NCI-H510A (cell line): ENCODE results near the gene PSTPIP1.

Experiments
- DNase-seq: peaks from one replicate; lab custom pipeline; 2025; lab: John Stamatoyannopoulos, UW

Gene PSTPIP1

GRCh38 chr15:77018796-77019505 lies 24.0 kb downstream of the PSTPIP1 start:
- DNase-seq, result no peak

GRCh38 chr15:77019521-77020331 lies 24.8 kb downstream of the PSTPIP1 start:
- DNase-seq, result no peak

GRCh38 chr15:77020348-77021087 lies 25.6 kb downstream of the PSTPIP1 start:
- no peak for DNase-seq

GRCh38 chr15:77021088-77021481 lies 26.2 kb downstream of the PSTPIP1 start:
- no peak for DNase-seq

GRCh38 chr15:77021803-77022381 lies 27.0 kb downstream of the PSTPIP1 start:
- DNase-seq, result no peak

- no peak for DNase-seq
These were observed 28.0 kb downstream of the PSTPIP1 start for GRCh38 chr15:77022646-77023575.

- DNase-seq, result no peak
These were observed 28.8 kb downstream of the PSTPIP1 start for GRCh38 chr15:77023576-77024272.

- no peak for DNase-seq
These were observed 29.6 kb downstream of the PSTPIP1 start for GRCh38 chr15:77024273-77025082.

GRCh38 chr15:77025083-77025901 lies 30.4 kb downstream of the PSTPIP1 start:
- no peak for DNase-seq

- no peak for DNase-seq
These were observed 31.1 kb downstream of the PSTPIP1 start for GRCh38 chr15:77025941-77026411.

GRCh38 chr15:77026501-77027110 lies 31.7 kb downstream of the PSTPIP1 start:
- no peak for DNase-seq

GRCh38 chr15:77027111-77027696 lies 32.3 kb downstream of the PSTPIP1 start:
- DNase-seq, result no peak

GRCh38 chr15:77027697-77028450 lies 32.9 kb downstream of the PSTPIP1 start:
- no peak for DNase-seq

- no peak for DNase-seq
These were observed 33.7 kb downstream of the PSTPIP1 start for GRCh38 chr15:77028451-77029165.

- DNase-seq, result no peak
These were observed 34.5 kb downstream of the PSTPIP1 start for GRCh38 chr15:77029166-77030047.
